Kidney (tissue), 14 donors: ENCODE measurements around the gene ATP6V1F. TPM values are rescaled to one million over a fixed set of nuclear protein-coding genes. Genes with fewer than 3 reads are reported as not detected.

Experiments used
- DNase-seq, 5 donors: peaks; one replicate each; pipeline ENCODE4 v3.0.0-alpha.2; 2013 to 2020
- FAIRE-seq: peaks from 2 replicates; lab custom pipeline; 2012; peaks lifted over from hg19 to GRCh38; lab: Jason Lieb, UNC
- H3K27ac ChIP-seq, 2 donors: one replicate each; pipeline ENCODE4 v1.7.0; 2013; ENCODE audit warnings: low read depth in 2 of 2, low read length in 2 of 2, inconsistent platforms in 1 of 2
- H3K27me3 ChIP-seq: one replicate; pipeline ENCODE4 v1.7.1; 2013; ENCODE audit warnings: low read length, inconsistent platforms; ENCODE audit not compliant: control insufficient read depth, insufficient read depth
- H3K36me3 ChIP-seq, 3 donors: one replicate each; pipeline versions ENCODE4 v1.7.0 to v1.7.1; 2013; ENCODE audit warnings: low read length in 3 of 3, control low read depth in 1 of 3, inconsistent platforms in 1 of 3; ENCODE audit not compliant: insufficient read depth in 3 of 3, control insufficient read depth in 2 of 3
- H3K4me1 ChIP-seq, 3 donors: one replicate each; pipeline versions ENCODE4 v1.7.0 to v1.7.1; 2013; ENCODE audit warnings: low read length in 3 of 3, inconsistent platforms in 1 of 3, low read depth in 1 of 3; ENCODE audit not compliant: control insufficient read depth in 2 of 3, insufficient read depth in 2 of 3
- H3K4me3 ChIP-seq, 3 donors: one replicate each; pipeline versions ENCODE4 v1.7.0 to v1.8.1; 2013; ENCODE audit warnings: low read length in 3 of 3, control low read depth in 1 of 3, inconsistent platforms in 1 of 3
- H3K9ac ChIP-seq, 3 donors: one replicate each; pipeline versions ENCODE4 v1.7.0 to v1.7.1; 2013; ENCODE audit warnings: low read length in 3 of 3, control low read depth in 1 of 3, inconsistent platforms in 1 of 3
- H3K9me3 ChIP-seq, 3 donors: one replicate each; pipeline versions ENCODE4 v1.7.0 to v1.7.1; 2013; ENCODE audit warnings: low read length in 3 of 3, control low read depth in 1 of 3, inconsistent platforms in 1 of 3; ENCODE audit not compliant: control insufficient read depth in 2 of 3, insufficient read depth in 1 of 3
- CTCF ChIP-seq: IDR thresholded peaks from 3 replicates; pipeline ENCODE4 v1.5.1; 2012; ENCODE audit warnings: mild to moderate bottlenecking, moderate library complexity, borderline replicate concordance; ENCODE audit not compliant: insufficient read depth; ENCODE audit errors: extremely low read depth
- intact Hi-C: fragments of 100-400 bp; cut with DNase I; formaldehyde crosslinking; loops from one replicate; pipeline ENCODE4 v1.11.1; 2022
- polyA plus RNA-seq: library from polyadenylated mRNA; stranded (reverse); fragments of 350-450 nt; fragmentation: Illumina TruSeq; extraction: RNeasy Lipid Tissue Mini Kit (QIAGEN cat#74804); gene quantifications from one replicate; pipeline ENCODE4 v1.2.3, GENCODE V29; 2014; ENCODE audit warnings: low read depth, low replicate concordance; ENCODE audit not compliant: insufficient read depth
- total RNA-seq: library from RNA; stranded (reverse); fragmentation: NEBNext Ultra II Directional; extraction: Animal tissue kit (Norgen Biotek cat#: 25700); gene quantifications from one replicate; pipeline ENCODE4 v1.2.1, GENCODE V29; 2021
- donor health status: control.
- donor health status: control.
- donor health status: control.
- donor health status: control.
- donor health status: control.
- donor health status: DM: yes; HTN: yes; CAD: no.
- donor health status: Normal renal cell carcinoma (clear cell type).

The ATP6V1F gene
- total and polyA plus RNA-seq, 2 donors from 2014 or later = 161 to 684 TPM

- FAIRE-seq = no peak
- intact Hi-C loops = no loop called here
- H3K9ac ChIP-seq = peak overlapping the region in 2 of 3 donors; percentile 19 to 39
Measured at GRCh38 chr7:128869138-128869943, 6.7 kb downstream of the ATP6V1F start.

GRCh38 chr7:128869944-128870285 lies 7.3 kb downstream of the ATP6V1F start:
- Histone ChIP-seq H3K4me3 (peak overlapping the region in 1 of 3 donors; percentile 49), H3K27ac (no peak overlapping the region), H3K4me1 (peaks cover 0 to 13% (median 4%) of the 10 kb centered on the region in 3 donors), H3K9ac (no peak overlapping the region), H3K36me3 (peaks cover 0 to 13% (median 0%) of the 10 kb centered on the region in 3 donors), H3K9me3 (no peaks in the 10 kb centered on the region), H3K27me3 (no peaks in the 10 kb centered on the region)
- intact Hi-C loops = no loop called here
- no peak for FAIRE-seq
- DNase-seq = no peak
- TF ChIP-seq CTCF = no peak

More at GRCh38 chr7:128869138-128869943, 6.7 kb downstream of the ATP6V1F start:
- no peaks in the 10 kb centered on the region for H3K27me3 ChIP-seq
- H3K27ac ChIP-seq = no peak overlapping the region
- H3K4me1 ChIP-seq = peaks cover 0 to 13% (median 4%) of the 10 kb centered on the region in 3 donors
- no peak for TF ChIP-seq CTCF
- DNase-seq = peak; percentile 57 to 85 (median 76)
- peaks cover 0 to 16% (median 0%) of the 10 kb centered on the region in 3 donors for H3K36me3 ChIP-seq
- no peaks in the 10 kb centered on the region for H3K9me3 ChIP-seq
- peak overlapping the region in 1 of 3 donors; percentile 49 for H3K4me3 ChIP-seq

DNA sequence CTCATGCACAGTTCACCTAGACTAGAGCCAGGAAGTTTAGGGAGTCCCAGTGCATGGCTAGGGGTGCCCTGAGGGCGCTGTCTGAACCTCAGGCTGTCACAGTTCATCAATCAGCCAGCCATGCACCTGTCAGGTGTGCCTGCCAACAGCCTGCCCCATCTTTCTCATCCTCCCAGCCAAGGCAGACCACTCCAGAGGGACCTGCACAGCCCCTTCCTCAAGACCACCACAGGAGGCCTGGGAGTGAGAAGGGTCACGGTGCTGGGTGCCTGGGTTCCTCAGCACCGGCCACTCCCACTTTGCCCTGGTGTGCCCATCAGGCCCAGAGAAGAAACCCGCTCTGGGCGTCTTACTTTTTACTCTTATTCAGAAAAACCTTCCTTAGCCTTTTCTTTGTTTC lies 8.4 kb downstream of the ATP6V1F start:
- FAIRE-seq = no peak
- intact Hi-C loops = no loop called here

More for the DNA sequence above, 8.4 kb downstream of the ATP6V1F start:
- H3K9me3 ChIP-seq = no peaks in the 10 kb centered on the region
- H3K9ac ChIP-seq = no peak overlapping the region
- TF ChIP-seq CTCF = no peak
- H3K27ac ChIP-seq = no peak overlapping the region
- peaks cover 0 to 12% (median 4%) of the 10 kb centered on the region in 3 donors for H3K4me1 ChIP-seq
- no peaks in the 10 kb centered on the region for H3K27me3 ChIP-seq
- peaks cover 0 to 3% (median 0%) of the 10 kb centered on the region in 3 donors for H3K36me3 ChIP-seq
- no peak for DNase-seq
- H3K4me3 ChIP-seq = no peak overlapping the region
